AML-193 (cell line): Measurements from ENCODE around the gene EPC1.
"Not testable (repeated sequence)": the region's sequence is repeated elsewhere in the genome, so short reads cannot be mapped to it uniquely, and the experiment has no call there.

Experiments used
- DNase-seq, 2 experiments: peaks; one replicate each; lab custom pipeline; 2025; lab: John Stamatoyannopoulos, UW

The EPC1 gene

GRCh38 chr10:32234471-32234870 is 112.5 kb downstream of the EPC1 start:
- DNase-seq: no peak

GRCh38 chr10:32233375-32233774 is 113.6 kb downstream of the EPC1 start:
- not testable (repeated sequence) for DNase-seq

DNA sequence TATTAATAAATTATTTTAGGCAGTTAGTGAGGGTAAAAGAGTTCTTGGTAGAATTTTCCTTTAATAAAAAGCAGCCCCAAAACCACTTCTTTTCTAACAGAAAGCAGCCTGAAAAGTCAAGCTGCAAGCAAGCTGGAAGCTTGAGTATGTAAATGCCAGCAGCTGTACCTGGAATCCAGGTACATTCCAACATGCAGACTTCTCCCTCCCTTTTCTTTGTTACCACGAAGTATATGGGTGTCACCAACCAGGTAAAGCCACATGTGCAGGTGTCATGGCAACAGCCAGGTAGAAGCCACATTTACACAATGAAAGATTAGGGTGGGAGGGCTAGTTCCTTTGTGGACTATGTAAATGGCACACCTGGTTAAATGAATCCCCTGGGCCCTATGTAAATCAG is 114.6 kb downstream of the EPC1 start:
- no peak for DNase-seq

- DNase-seq: not testable (repeated sequence)
These were observed 117.2 kb downstream of the EPC1 start for GRCh38 chr10:32229788-32230187.

DNA sequence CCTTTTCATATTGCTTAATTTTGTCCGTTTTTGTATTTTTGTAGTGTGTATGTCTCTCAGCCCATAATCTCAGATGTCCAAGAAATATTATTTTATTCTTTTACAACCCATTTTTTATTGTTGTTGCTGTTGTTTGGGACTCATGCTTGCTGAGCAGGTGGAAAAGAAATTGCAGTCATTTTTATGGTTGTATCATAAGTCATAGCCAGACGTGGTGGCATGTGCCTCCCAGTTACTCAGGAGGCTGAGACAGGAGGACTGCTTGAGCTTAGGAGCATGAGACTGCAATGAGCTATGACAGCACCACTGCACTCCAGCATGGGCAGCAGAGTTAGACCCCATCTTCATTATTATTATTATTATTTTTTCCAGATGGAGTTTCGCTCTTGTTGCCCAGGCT is 117.8 kb downstream of the EPC1 start:
- no peak for DNase-seq

- DNase-seq: no peak
These were observed 119.2 kb downstream of the EPC1 start for GRCh38 chr10:32227802-32228201.

GRCh38 chr10:32226624-32227023 is 120.3 kb downstream of the EPC1 start:
- DNase-seq: no peak

DNA sequence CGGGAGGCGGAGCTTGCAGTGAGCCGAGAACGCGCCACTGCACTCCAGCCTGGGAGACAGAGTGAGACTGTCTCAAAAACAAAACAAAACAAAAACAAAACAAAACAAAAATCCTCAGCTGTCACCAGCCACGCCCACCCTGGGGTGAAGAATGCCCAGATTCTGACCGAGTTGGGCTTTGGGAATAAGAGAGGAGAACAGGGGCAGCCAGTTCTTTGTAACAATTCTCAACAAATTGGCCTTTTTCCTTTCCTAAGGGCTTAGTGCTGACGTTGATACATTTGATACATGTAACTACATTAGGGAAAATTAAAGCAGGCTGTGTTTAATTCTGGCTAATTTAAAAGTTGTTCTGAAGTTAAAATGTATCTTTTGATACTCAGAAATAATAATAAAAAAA is 121.0 kb downstream of the EPC1 start:
- DNase-seq: no peak

DNA sequence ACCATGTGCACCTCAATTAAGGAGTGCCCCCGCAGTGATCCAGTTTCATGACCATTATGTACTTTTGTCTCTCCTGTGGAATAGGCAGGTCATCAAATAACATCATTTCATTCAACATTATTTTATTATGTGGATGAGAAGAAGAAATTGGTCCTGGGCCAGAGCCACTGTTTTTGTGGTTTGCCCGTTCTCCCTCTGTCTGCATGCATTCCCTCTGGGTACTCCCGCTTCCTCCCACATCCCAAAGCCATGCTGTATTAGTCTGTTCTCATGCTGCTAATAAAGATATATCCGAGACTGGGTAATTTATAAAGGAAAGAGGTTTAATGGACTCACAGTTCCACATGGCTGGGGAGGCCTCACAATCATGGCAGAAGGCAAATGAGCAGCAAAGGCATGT is 124.6 kb downstream of the EPC1 start:
- DNase-seq: not testable (repeated sequence)

DNA sequence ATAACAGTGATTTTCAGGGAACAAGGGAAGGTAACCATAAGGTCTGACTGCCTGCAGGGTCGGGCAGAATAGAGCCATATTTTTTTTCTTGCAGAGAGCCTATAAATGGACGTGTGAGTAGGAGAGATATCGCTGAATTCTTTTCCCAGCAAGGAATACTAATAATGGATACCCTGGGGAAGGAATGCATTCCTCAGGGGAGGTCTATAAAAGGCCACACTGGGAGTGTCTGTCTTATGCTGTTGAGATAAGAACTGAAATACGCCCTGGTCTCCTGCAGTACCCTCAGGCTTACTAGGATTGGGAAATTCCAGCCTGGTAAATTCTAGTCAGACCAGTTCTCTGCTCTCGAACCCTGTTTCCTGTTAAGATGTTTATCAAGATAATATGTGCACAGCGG is 127.8 kb downstream of the EPC1 start:
- DNase-seq: not testable (repeated sequence)

- not testable (repeated sequence) for DNase-seq
These were observed 128.5 kb downstream of the EPC1 start for GRCh38 chr10:32218206-32219044.
